GM21619 (cell line): ENCODE measurements around the gene ARHGAP45.
A peak's percentile ranks its signal among the peaks of the same experiment; 100 is the strongest.
"Not testable (repeated sequence)": the region's sequence is repeated elsewhere in the genome, so short reads cannot be mapped to it uniquely, and the experiment has no call there.

Experiments
- ATAC-seq: cut with Tn5 transposase; IDR thresholded peaks from one replicate; pipeline ENCODE4 v1.9.1; 2021; ENCODE audit not compliant: unreplicated experiment

ARHGAP45 gene

DNA sequence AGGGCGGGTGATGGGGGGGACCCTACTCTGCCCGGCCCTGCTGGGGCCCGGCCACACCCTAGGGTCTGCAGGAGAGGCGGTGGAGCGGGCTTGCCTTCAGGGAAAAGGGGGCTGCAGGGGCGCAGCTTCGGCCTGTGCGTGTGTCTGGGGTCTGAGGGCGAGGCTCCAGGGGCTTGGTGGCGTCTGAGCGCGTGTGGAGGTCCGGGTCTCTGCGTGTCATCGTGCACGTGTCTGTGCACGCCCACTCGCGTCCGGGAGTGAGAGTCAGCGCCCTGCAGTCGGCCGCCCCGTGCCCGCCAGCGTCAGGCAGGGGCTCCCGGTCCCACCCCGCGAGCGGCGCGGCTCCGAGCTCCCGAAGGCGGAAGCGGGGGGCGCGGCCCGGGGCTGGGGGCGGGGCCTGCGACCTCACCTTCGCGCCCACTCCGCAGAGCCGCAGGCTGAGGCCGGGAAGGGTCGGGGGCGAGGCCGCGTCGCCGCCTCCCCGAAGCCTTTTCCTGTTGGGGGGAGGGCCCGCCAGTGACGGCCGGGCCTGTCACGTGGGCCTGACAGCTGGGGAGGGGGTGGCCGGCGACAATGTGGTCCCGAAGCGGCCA is at the start of gene ARHGAP45:
TSS of gene ARHGAP45 (plus strand) at position 420 of the 593 bp plus-strand sequence. CDS start 239 bp downstream, outside the sequence.
- ATAC-seq: no peak

DNA sequence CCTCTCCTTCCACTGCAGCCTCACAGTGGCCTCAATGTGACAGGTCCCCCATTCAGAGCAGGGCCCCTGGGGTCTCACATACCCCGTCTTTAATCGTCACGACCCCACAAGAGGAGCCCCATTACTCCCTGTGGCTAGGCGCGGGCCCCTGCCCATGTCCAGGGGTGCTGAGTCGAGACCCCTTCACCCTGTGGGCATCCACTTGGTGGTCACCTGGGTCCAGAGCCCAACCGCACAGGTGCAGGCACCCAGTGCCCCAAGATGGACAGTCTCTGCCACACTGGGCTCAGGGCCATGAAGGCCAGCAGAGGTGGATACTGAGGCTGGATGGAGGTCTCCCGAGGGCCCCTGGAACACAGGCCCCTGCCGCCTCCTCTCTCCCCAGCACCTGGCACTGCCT is 49.1 kb upstream of the ARHGAP45 start:
- ATAC-seq: no peak

DNA sequence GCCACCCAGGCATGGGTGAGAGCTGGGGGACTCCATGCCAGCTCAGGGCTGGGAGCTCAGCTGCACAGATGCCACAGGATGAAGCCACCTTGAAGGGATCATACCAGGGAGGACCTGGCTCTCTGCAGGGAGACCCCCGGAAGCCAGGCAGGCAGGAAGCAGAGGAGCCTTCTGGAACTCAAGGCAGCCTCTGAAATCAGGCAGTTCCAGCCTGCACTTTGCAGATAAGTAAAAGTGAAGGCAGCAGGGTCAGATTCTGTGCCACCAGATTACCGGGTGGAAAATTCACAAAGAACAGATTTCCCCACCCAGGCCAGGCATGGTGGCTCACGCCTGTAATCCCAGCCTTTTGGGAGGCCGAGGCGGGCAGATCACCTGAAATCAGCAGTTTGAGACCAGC is 48.6 kb upstream of the ARHGAP45 start:
- no peak for ATAC-seq

GRCh38 chr19:1018932-1019615 is 47.9 kb upstream of the ARHGAP45 start:
- ATAC-seq: no peak

DNA sequence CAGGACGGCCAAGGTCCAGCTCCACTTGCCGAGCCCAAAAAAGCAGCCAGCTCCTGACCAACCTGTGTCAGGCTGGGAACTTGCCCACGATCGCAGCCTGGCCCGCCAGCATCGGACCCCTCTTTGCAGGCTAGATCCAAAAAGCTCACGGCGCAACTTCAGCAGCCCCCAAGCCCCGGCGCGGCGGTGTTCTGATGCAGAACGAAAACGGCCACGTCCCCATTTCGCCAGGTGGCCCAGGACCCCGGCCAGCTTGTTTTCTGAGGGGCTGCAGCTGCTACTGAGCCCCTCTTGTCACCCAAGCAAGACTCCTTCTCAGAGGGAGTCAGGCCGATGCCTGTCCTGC is 47.4 kb upstream of the ARHGAP45 start:
- ATAC-seq: no peak

GRCh38 chr19:1019980-1020867 is 46.7 kb upstream of the ARHGAP45 start:
- no peak for ATAC-seq

DNA sequence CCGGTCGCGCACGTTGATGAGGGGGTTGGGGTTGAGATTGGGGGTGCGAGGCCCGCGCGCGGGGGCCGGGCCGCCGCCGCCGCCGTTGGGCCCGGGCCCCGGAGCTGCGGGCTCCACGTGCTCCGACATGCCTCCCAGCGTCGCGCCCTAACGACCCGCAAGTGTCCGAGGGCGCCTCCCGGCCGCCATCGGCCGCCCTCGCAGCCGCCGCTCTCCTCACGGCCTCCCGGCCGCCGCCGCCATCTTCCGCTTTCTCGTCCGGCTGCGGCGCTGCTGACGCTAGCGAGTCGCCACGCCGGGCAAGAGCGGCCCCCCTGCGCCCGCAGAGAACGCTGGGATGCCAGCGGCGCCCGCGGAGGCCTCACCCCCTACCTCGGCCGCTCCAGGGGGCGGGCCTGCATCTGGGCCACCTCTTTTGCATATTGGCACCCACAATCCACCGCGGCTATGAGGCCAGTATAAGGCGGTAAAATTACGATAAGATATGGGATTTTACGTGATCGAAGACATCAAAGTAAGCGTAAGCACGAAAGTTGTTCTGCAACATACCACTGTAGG is 46.0 kb upstream of the ARHGAP45 start, which contains the start of gene TMEM259:
TSS of gene TMEM259 (minus strand) at position 256 of the 558 bp plus-strand sequence. CDS start at position 129, 127 bp downstream.
- ATAC-seq: peak; percentile 58

DNA sequence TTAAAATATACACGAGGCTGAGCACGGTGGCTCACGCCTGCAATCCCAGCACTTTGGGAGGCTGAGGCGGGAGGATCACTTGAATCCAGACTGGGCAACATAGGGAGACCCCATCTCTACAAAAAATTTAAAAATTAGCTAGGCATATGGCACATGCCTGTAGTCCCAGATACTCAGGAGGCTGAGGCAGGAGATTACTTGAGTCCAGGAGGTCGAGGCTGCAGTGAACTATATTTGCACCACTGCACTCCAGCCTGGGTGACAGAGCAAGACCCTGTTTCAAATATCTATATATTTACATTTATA is 43.1 kb upstream of the ARHGAP45 start:
- not testable (repeated sequence) for ATAC-seq

- not testable (repeated sequence) for ATAC-seq
Observed at GRCh38 chr19:1025080-1025479, 41.9 kb upstream of the ARHGAP45 start.

- peak; percentile 41 for ATAC-seq
Observed at GRCh38 chr19:1025960-1026782, 40.8 kb upstream of the ARHGAP45 start, which contains the start of gene CNN2. TSS of gene CNN2 (plus strand) at chr19:1026608. CDS start at chr19:1026662, 54 bp downstream.

DNA sequence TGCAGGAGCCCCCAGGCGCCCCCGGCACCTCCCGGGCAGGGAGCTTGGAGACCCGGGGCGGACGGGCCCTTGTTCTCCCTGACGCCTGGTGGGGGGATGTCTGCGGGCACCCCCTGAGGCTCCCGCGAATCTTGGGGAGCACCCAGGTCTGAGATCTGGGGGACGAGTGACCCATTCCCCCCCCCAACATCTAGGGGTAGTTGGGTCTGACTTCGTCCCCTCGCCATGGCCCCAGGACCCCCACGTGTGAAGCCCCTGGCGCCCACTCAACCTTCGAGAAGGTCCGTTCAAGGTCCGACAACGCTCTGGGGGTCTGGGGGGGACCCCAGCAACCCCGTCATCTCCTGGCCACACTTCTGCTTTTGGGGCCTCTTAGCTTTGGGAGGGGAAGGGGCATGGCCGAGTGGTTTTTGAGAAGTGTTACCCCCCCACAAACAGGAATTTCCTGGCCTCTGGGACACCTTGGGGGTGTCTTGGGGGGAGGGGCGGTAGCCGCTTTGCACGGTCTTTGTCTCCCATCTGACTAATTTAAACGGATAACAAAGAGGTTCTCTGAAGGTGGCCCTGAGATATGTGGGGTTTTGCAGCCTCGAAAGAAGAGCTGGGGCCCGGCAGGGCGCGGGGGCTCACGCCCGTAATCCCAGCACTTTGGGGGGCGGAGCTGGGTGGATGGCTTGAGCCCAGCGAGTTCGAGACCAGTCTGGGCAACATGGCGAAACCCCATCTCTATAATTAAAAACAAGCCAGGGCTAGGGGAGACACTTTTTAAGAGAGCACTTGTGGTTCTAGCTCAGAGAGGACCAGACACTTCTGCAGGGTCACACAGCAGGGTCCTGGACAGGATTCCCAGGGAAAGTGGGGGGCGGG is 40.0 kb upstream of the ARHGAP45 start:
- ATAC-seq: no peak

DNA sequence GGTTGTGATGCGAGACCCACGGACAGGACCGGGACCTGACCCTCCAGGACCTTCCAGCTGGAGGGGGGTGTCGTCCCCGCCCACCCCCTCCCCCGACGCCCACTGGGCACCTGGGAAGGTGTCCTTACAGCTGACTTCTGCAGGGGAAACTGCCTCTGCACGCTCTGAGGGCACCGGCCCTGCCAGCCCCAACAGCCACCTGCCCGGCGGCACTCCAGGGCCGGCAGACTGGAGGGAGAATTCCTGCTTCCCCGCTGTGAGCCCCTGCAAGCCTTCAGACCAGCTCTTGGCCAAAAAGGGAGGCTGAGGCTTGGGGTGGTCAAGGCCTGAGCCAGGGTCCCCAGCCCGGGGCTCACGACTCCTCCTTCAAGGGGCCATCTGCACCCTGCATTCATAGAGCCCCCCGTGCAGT is 39.3 kb upstream of the ARHGAP45 start:
- no peak for ATAC-seq

DNA sequence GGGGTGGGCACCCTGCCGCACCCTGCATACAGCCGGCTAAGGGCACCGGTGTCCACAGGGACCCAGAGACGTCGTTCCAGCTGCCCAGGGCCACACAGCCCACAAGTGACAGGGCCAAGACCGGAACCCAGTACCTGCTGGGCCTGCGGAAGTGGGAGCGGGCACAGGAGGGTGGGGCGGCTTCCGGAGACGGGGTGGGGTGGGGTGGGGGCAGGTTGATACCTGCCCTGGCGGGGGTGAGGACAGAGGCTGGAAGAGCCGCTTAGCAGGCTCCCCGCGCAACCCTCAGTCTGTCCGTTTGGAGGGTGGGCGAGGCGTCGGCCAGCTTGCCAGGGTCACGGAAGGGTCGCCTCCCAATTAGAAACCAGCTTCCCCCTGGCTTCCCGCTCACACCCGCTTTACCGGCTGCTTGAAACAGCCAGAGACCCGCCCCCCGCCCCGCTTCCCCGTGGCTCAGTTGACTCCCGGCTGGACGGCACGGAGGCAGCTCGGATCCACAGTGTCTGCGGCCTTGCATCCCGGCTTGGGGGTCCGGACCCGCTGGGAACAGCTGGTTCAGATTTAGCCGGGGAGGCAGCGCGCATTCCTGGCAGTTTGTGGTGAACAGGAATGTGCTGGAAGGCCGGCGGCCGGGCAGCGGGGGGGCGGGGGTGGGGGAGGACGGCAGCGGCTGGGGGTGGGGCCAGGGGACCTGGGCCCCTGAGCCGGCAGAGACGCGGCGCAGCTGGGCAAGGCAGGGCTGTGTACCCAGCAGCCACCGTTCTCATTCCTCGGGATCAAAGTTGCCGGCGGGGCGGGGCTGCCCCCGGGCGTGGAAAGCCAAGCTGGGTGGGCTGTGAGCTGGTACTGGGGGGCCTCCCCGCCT is 38.7 kb upstream of the ARHGAP45 start:
- no peak for ATAC-seq

GRCh38 chr19:1032264-1032867 is 34.6 kb upstream of the ARHGAP45 start:
- no peak for ATAC-seq

DNA sequence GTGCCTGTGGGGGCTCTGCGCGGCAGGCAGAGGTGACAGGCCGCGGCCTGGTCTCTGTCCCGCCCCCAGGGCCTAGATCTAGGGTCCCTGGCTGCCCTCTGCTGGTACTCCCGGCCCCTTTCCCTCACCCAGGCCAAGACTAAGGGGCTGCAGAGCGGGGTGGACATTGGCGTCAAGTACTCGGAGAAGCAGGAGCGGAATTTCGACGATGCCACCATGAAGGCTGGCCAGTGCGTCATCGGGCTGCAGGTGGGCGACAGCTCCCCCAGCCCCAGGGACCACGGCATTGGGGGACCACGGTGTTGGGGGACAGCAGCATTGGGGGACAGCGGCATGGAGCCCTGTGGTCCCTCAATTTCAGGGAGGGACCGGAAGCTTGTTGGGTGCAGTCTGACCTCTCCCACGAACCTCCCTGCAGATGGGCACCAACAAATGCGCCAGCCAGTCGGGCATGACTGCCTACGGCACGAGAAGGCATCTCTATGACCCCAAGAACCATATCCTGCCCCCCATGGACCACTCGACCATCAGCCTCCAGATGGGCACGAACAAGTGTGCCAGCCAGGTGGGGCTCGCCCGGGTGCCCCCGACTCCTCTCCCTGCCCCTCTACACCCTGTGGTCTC is 30.9 kb upstream of the ARHGAP45 start:
- ATAC-seq: no peak

DNA sequence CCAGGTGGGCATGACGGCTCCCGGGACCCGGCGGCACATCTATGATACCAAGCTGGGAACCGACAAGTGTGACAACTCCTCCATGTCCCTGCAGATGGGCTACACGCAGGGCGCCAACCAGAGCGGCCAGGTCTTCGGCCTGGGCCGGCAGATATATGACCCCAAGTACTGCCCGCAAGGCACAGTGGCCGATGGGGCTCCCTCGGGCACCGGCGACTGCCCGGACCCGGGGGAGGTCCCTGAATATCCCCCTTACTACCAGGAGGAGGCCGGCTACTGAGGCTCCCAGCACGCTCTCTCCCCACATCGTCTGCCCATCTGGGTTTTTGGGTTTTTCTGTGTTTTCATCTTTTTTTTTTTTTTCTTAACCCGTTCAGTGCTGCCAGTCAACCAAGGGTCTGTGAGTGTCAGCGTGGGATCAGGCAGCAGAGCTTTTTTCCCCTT is 29.3 kb upstream of the ARHGAP45 start:
- no peak for ATAC-seq

- no peak for ATAC-seq
Observed at GRCh38 chr19:1038978-1039645, 27.9 kb upstream of the ARHGAP45 start.
